HCT116 (cell line): ENCODE measurements around the gene NCBP1. TPM values are rescaled to one million over a fixed set of nuclear protein-coding genes. Genes with fewer than 3 reads are reported as not detected.

ENCODE experiments used
- ATAC-seq: fragments of 200-7000 bp; cut with Tn5 transposase; 2 replicates; pipeline ENCODE4 v1.9.1; 2020; ENCODE audit warnings: mild to moderate bottlenecking, moderate library complexity
- BruUV-seq: library from RNA; stranded (reverse); fragments of 400-500 nt; replicated peaks from 2 replicates; lab custom pipeline; 2021; lab: Mats Ljungman, UMichigan
- CTCF ChIA-PET: fragments of 300-600 bp; sonication (Branson Sonifier 250); formaldehyde crosslinking; loops from one replicate; lab custom pipeline; 2021; ENCODE audit warnings: antibody characterized with exemption; lab: Charles Lee
- POLR2A ChIA-PET: fragments of 300-600, 350-600 bp; sonication (Branson Sonifier 250); formaldehyde crosslinking; loops from one replicate; lab custom pipeline; 2021; ENCODE audit warnings: antibody characterized with exemption; lab: Charles Lee
- RAD21 ChIA-PET, 2 experiments: fragments of 300-600 bp; sonication (Branson Sonifier 250); formaldehyde crosslinking; loops; one replicate each; lab custom pipeline; 2023; ENCODE audit warnings: low total read pairs in 2 of 2; ENCODE audit not compliant: uncharacterized antibody in 2 of 2, unreplicated experiment in 2 of 2, low non-redundant PET in 1 of 2; lab: Charles Lee
- DNase-seq: peaks from one replicate; pipeline ENCODE4 v3.0.0-alpha.2; 2010; ENCODE audit warnings: low read depth, low spot score
- H2AFZ ChIP-seq: fragments of 200-600 bp; shearing (Covaris generic), sonication (generic); 2 replicates; pipeline ENCODE4 v1.6.1; 2017; ENCODE audit warnings: low read depth, mixed run types, mixed read lengths, antibody characterized with exemption, low read length; ENCODE audit not compliant: poor library complexity, severe bottlenecking
- H3K27ac ChIP-seq: 2 replicates; pipeline ENCODE4 v1.5.1; 2012; ENCODE audit warnings: low read depth, low read length
- H3K27me3 ChIP-seq: fragments of 200-600 bp; sonication (generic); 2 replicates; pipeline ENCODE4 v1.6.1; 2016; ENCODE audit warnings: mixed run types, low read length, mixed read lengths; ENCODE audit not compliant: insufficient read depth
- H3K36me3 ChIP-seq, 2 experiments: fragments of 200-500 bp in 1 of 2; fragments of 200-600 bp in 1 of 2; sonication (Bioruptor generic) in 1 of 2; sonication (generic) in 1 of 2; 2 replicates each; pipeline versions ENCODE4 v1.5.1 to v1.6.1; 2014 to 2016; ENCODE audit warnings: low read length in 2 of 2, inconsistent platforms in 1 of 2, mixed read lengths in 1 of 2, mixed run types in 1 of 2; ENCODE audit not compliant: insufficient read depth in 2 of 2, control insufficient read depth in 1 of 2
- H3K4me1 ChIP-seq, 2 experiments: fragments of 200-600 bp in 1 of 2; sonication (generic) in 1 of 2; 2 replicates each; pipeline versions ENCODE4 v1.5.1 to v1.6.1; 2012 to 2017; ENCODE audit warnings: low read length in 2 of 2, inconsistent platforms in 1 of 2, mild to moderate bottlenecking in 1 of 2, mixed read lengths in 1 of 2, mixed run types in 1 of 2, moderate library complexity in 1 of 2; ENCODE audit not compliant: insufficient read depth in 2 of 2, control insufficient read depth in 1 of 2
- H3K4me2 ChIP-seq: fragments of 200-600 bp; sonication (generic); 2 replicates; pipeline ENCODE4 v1.6.1; 2017; ENCODE audit warnings: mixed run types, low read length, mixed read lengths
- H3K4me3 ChIP-seq, 2 experiments: fragments of 200-600 bp in 1 of 2; sonication (generic) in 1 of 2; replicated peaks in 1 of 2; 2 replicates each; pipeline ENCODE4 v1.5.1; 2011 to 2016; ENCODE audit warnings: low read length in 2 of 2, control low read depth in 1 of 2, low read depth in 1 of 2, mild to moderate bottlenecking in 1 of 2, mixed read lengths in 1 of 2, mixed run types in 1 of 2
- H3K79me2 ChIP-seq: fragments of 200-600 bp; sonication (generic); 2 replicates; pipeline ENCODE4 v1.6.1; 2017; ENCODE audit warnings: mild to moderate bottlenecking, mixed run types, low read length, moderate library complexity, mixed read lengths; ENCODE audit not compliant: insufficient read depth
- H3K9ac ChIP-seq: fragments of 200-600 bp; sonication (generic); 2 replicates; pipeline ENCODE4 v1.6.1; 2016; ENCODE audit warnings: low read length, mixed read lengths
- H3K9me2 ChIP-seq: fragments of 200-600 bp; sonication (generic), shearing (Covaris generic); 2 replicates; pipeline ENCODE4 v1.6.1; 2017; ENCODE audit warnings: mixed run types, mild to moderate bottlenecking, moderate library complexity; ENCODE audit not compliant: insufficient read depth
- H3K9me3 ChIP-seq, 2 experiments: fragments of 200-500 bp in 1 of 2; fragments of 200-600 bp in 1 of 2; sonication (Bioruptor generic) in 1 of 2; sonication (generic) in 1 of 2; 2 replicates each; pipeline ENCODE4 v1.6.1; 2014 to 2017; ENCODE audit warnings: low read length in 2 of 2, mixed read lengths in 2 of 2, inconsistent platforms in 1 of 2, low read depth in 1 of 2, mild to moderate bottlenecking in 1 of 2, mixed run types in 1 of 2, moderate library complexity in 1 of 2; ENCODE audit not compliant: control insufficient read depth in 1 of 2, insufficient read depth in 1 of 2
- H4K20me1 ChIP-seq: fragments of 200-600 bp; sonication (generic), shearing (Covaris generic); 2 replicates; pipeline ENCODE4 v1.6.1; 2017; ENCODE audit warnings: mixed run types, mild to moderate bottlenecking, moderate library complexity; ENCODE audit not compliant: insufficient read depth
- CBX3 ChIP-seq: IDR thresholded peaks from 2 replicates; pipeline ENCODE4 v1.6.1; 2012; ENCODE audit warnings: low read depth
- CEBPB ChIP-seq: IDR thresholded peaks from 2 replicates; pipeline ENCODE4 v1.6.1; 2012; ENCODE audit warnings: low read depth
- EGR1 ChIP-seq: IDR thresholded peaks from 2 replicates; pipeline ENCODE4 v1.6.1; 2012; ENCODE audit warnings: low read depth
- ELF1 ChIP-seq: IDR thresholded peaks from 2 replicates; pipeline ENCODE4 v1.6.1; 2012; ENCODE audit warnings: low read depth, borderline replicate concordance
- EZH2 ChIP-seq: fragments of 200-600 bp; sonication (generic); IDR thresholded peaks from 2 replicates; pipeline ENCODE4 v1.6.1; 2017; ENCODE audit warnings: antibody characterized with exemption, mixed run types
- EZH2phosphoT487 ChIP-seq: fragments of 200-600 bp; IDR thresholded peaks from 2 replicates; pipeline ENCODE4 v1.6.1; 2018; ENCODE audit warnings: antibody characterized with exemption, borderline replicate concordance
- FOSL1 ChIP-seq: IDR thresholded peaks from 2 replicates; pipeline ENCODE4 v1.6.1; 2012; ENCODE audit warnings: low read depth
- POLR2AphosphoS5 ChIP-seq: IDR thresholded peaks from 2 replicates; pipeline ENCODE4 v1.6.1; 2011; ENCODE audit warnings: mild to moderate bottlenecking, low read depth, low read length, moderate library complexity
- RAD21 ChIP-seq: IDR thresholded peaks from 2 replicates; pipeline ENCODE4 v1.6.1; 2012; ENCODE audit warnings: low read depth, mild to moderate bottlenecking
- SIN3A ChIP-seq: IDR thresholded peaks from 2 replicates; pipeline ENCODE4 v1.6.1; 2012; ENCODE audit warnings: low read depth
- SRF ChIP-seq: IDR thresholded peaks from 2 replicates; pipeline ENCODE4 v1.6.1; 2012; ENCODE audit warnings: low read depth
- TCF7L2 ChIP-seq: IDR thresholded peaks from 2 replicates; pipeline ENCODE4 v1.7.0; 2011; ENCODE audit warnings: borderline replicate concordance, inconsistent platforms; ENCODE audit not compliant: insufficient read depth, insufficient read length; ENCODE audit errors: extremely low read depth
- YY1 ChIP-seq: IDR thresholded peaks from 2 replicates; pipeline ENCODE4 v1.6.1; 2011; ENCODE audit warnings: low read length, low read depth, moderate library complexity, mild to moderate bottlenecking; ENCODE audit not compliant: insufficient replicate concordance; ENCODE audit errors: extremely low read depth
- ZFX ChIP-seq: fragments of 450-650 bp; IDR thresholded peaks from 2 replicates; pipeline ENCODE4 v1.6.1; 2017
- intact Hi-C: fragments of 100-400 bp; cut with micrococcal nuclease; formaldehyde crosslinking; loops from 2 replicates; pipeline ENCODE4 v1.10.0; 2022
- total RNA-seq: library from RNA; stranded (reverse); gene quantifications from one replicate; pipeline ENCODE4 v1.2.1, GENCODE V29; 2021; ENCODE audit not compliant: unreplicated experiment
- TF ChIP-seq, protein P1 (sequence below): IDR thresholded peaks from 2 replicates; pipeline ENCODE4 v1.6.1; 2012; ENCODE audit warnings: low read depth
- TF ChIP-seq, protein P2 (sequence below): IDR thresholded peaks from 2 replicates; pipeline ENCODE4 v1.6.1; 2012
- TF ChIP-seq, protein P3 (sequence below): IDR thresholded peaks from 2 replicates; pipeline ENCODE4 v1.6.1; 2012

NCBP1 gene
- total RNA-seq, 1 experiment from 2014 or later: 32.9 TPM

DNA sequence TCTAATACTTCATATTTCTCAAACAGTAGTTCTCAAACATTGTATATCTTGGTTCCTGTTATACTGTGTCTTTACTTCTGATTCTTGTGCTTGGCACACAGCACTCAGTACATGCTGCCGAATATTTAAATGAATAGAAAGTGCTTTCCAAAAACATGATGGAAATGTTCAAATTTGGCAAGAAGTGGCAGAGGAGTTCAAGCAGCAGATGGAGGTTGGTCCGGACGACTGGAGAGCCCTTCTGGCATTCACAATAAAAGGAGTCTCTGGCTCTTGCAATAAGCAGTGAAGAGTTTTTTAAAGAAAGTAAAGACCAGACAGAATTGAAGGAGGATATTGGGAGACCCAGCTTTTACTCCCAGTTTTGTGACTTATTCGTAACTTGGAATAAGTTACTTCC lies 36.7 kb upstream of the NCBP1 start:
- Histone ChIP-seq H3K4me2 (no peak overlapping the region), H3K79me2 (no peaks in the 10 kb centered on the region), H3K9ac (no peak overlapping the region), H3K36me3 (peaks cover 4 to 6% of the 10 kb centered on the region in 2 experiments; a peak in 2 of 4 replicates), H3K4me1 (peaks cover 0 to 3% of the 10 kb centered on the region in 2 experiments; a peak in 1 of 4 replicates), H3K4me3 (no peak overlapping the region), H2AFZ (no peak overlapping the region), H3K27ac (no peak overlapping the region), H4K20me1 (no peaks in the 10 kb centered on the region), H3K27me3 (no peaks in the 10 kb centered on the region), H3K9me2 (no peaks in the 10 kb centered on the region), H3K9me3 (no peaks in the 10 kb centered on the region)
- TF ChIP-seq EZH2phosphoT487: no peak
- TF ChIP-seq, protein P1, sequence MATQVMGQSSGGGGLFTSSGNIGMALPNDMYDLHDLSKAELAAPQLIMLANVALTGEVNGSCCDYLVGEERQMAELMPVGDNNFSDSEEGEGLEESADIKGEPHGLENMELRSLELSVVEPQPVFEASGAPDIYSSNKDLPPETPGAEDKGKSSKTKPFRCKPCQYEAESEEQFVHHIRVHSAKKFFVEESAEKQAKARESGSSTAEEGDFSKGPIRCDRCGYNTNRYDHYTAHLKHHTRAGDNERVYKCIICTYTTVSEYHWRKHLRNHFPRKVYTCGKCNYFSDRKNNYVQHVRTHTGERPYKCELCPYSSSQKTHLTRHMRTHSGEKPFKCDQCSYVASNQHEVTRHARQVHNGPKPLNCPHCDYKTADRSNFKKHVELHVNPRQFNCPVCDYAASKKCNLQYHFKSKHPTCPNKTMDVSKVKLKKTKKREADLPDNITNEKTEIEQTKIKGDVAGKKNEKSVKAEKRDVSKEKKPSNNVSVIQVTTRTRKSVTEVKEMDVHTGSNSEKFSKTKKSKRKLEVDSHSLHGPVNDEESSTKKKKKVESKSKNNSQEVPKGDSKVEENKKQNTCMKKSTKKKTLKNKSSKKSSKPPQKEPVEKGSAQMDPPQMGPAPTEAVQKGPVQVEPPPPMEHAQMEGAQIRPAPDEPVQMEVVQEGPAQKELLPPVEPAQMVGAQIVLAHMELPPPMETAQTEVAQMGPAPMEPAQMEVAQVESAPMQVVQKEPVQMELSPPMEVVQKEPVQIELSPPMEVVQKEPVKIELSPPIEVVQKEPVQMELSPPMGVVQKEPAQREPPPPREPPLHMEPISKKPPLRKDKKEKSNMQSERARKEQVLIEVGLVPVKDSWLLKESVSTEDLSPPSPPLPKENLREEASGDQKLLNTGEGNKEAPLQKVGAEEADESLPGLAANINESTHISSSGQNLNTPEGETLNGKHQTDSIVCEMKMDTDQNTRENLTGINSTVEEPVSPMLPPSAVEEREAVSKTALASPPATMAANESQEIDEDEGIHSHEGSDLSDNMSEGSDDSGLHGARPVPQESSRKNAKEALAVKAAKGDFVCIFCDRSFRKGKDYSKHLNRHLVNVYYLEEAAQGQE: no peak
- TF ChIP-seq RAD21: no peak
- TF ChIP-seq YY1: no peak
- TF ChIP-seq, protein P2, sequence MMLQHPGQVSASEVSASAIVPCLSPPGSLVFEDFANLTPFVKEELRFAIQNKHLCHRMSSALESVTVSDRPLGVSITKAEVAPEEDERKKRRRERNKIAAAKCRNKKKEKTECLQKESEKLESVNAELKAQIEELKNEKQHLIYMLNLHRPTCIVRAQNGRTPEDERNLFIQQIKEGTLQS: no peak
- no peak for TF ChIP-seq EGR1
- TF ChIP-seq CEBPB: no peak
- TF ChIP-seq CBX3: no peak
- TF ChIP-seq POLR2AphosphoS5: no peak
- no peak for TF ChIP-seq EZH2
- TF ChIP-seq ZFX: no peak
- no peak for TF ChIP-seq TCF7L2
- TF ChIP-seq ELF1: no peak
- TF ChIP-seq, protein P3, sequence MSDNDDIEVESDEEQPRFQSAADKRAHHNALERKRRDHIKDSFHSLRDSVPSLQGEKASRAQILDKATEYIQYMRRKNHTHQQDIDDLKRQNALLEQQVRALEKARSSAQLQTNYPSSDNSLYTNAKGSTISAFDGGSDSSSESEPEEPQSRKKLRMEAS: no peak
- no peak for TF ChIP-seq SIN3A
- no peak for TF ChIP-seq FOSL1
- TF ChIP-seq SRF: no peak
- ChIA-PET RAD21 (no interaction called here), CTCF (interaction anchor here (1.5 to 5.5 kb wide), 2 partner anchors 19 to 127 kb away, joined by 9 to 117 read pairs; no protein-coding TSS in a partner anchor), POLR2A (no interaction called here)
- DNase-seq (no peak), ATAC-seq (no peak)
- intact Hi-C loops: no loop called here
- BruUV-seq: no TSS peak
